Epithelial cell of esophagus (primary cell): ENCODE data around the gene BATF2.
"Not testable (repeated sequence)": the region's sequence is repeated elsewhere in the genome, so short reads cannot be mapped to it uniquely, and the experiment has no call there.

Source experiments
- DNase-seq: peaks from one replicate; pipeline ENCODE4 v3.0.0; 2010; ENCODE audit warnings: low read depth
- H3K4me3 ChIP-seq: 2 replicates; pipeline ENCODE4 v1.5.1; 2011; ENCODE audit warnings: mild to moderate bottlenecking, low read length, control low read depth
- TF ChIP-seq, protein P1 (sequence below): IDR thresholded peaks from 2 replicates; pipeline ENCODE4 v1.5.1; 2011; ENCODE audit warnings: low read depth, mild to moderate bottlenecking, low read length, control low read depth, inconsistent platforms; ENCODE audit not compliant: insufficient read depth; ENCODE audit errors: missing control alignments

The BATF2 gene

DNA sequence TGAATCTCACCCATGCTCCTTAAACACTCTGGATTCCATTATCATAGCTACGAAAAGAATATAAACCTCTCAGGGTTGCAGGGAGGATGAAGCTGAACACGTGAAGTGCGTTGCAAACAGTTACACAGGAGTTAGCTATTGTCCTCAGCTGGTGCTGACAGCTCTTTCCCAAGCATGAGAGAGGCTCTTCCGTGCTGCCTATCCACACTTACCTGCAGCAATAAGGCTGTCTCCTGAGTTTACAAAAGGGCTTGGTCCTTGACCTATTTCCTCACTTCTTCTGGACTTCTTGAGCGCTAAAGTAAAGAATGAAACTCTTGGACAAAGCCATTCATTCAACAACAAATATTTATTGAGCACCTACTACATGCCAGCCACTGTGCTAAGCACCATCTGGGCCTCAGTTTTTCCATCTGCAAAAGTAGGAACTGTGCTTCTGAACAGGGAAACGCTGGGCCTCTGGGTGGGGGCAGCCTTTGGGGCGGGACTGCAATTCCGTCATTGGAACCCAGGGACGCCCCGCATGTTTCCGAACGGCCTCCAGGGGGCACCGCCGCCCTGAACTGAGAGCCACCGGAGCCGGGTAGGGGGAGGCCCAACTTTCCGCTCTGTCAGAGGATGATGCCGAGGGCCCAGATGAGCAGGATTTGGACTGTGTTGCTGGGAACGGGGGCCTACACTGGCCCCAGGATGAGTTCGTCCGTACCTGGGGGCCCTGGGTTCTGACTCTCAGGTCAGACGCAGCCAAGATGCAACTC is 16.5 kb upstream of the BATF2 start:
- H3K4me3 ChIP-seq = peak overlapping the region; percentile 84
- TF ChIP-seq, protein P1, sequence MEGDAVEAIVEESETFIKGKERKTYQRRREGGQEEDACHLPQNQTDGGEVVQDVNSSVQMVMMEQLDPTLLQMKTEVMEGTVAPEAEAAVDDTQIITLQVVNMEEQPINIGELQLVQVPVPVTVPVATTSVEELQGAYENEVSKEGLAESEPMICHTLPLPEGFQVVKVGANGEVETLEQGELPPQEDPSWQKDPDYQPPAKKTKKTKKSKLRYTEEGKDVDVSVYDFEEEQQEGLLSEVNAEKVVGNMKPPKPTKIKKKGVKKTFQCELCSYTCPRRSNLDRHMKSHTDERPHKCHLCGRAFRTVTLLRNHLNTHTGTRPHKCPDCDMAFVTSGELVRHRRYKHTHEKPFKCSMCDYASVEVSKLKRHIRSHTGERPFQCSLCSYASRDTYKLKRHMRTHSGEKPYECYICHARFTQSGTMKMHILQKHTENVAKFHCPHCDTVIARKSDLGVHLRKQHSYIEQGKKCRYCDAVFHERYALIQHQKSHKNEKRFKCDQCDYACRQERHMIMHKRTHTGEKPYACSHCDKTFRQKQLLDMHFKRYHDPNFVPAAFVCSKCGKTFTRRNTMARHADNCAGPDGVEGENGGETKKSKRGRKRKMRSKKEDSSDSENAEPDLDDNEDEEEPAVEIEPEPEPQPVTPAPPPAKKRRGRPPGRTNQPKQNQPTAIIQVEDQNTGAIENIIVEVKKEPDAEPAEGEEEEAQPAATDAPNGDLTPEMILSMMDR = peak; percentile 78
- DNase-seq = peak; percentile 88

DNA sequence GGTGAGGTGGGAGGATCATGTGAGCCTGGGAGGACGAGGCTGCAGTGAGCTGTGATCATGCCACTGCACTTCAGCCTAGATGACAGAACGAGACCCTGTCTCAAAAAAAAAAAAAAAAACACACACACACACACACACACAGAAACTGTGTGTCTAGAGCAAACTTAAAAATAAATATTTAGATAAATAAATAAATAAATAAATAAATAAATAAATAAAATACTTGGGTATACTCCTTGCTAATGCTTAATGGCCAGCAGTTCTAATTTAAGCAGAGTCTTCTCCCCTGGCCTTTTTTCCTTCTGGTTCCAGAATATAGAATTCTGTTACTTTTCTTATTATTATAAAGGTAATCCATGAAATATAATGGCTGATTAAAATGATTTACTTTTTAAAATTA is 12.1 kb upstream of the BATF2 start:
- no peak overlapping the region for H3K4me3 ChIP-seq
- no peak for DNase-seq
- TF ChIP-seq, protein P1 = no peak

DNA sequence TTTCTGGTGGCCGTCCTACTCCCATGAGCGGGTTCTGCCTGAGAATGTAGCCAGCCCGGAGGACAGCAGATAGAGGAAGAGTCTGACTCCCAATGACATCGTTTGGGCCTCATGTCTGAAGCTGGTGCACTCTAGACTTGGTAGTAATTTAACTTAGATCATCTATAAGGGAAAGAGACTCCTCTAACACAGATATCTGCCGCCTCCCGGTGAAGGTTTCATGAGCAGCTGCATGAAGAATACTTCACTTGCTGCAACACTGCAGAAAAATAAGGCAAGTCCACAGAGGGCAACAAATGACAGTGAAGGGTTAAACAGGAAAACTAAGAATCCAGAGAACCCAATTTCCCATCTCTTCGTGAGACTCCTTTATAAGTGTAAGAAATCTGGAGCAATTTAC is 11.2 kb upstream of the BATF2 start:
- peak; percentile 36 for DNase-seq
- TF ChIP-seq, protein P1 = peak; percentile 10
- no peak overlapping the region for H3K4me3 ChIP-seq

DNA sequence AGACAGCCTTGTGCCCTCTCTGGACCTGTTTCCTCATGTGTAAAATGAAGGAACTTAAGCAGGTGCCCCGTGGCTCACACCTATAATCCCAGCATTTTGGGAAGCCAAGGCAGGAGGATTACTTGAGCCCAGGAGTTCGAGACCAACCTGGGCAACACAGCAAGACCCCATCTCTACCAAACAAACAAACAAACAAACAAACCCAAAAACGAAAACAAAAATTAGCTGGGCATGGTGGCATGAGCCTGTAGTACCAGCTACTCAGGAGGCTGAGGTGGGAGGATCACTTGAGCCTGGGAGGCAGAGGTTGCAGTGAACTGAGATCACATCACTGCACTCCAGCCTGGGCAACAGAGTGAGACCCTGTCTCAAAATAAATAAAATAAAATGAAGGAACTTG is 7.2 kb upstream of the BATF2 start:
- H3K4me3 ChIP-seq, DNase-seq: not testable (repeated sequence)

DNA sequence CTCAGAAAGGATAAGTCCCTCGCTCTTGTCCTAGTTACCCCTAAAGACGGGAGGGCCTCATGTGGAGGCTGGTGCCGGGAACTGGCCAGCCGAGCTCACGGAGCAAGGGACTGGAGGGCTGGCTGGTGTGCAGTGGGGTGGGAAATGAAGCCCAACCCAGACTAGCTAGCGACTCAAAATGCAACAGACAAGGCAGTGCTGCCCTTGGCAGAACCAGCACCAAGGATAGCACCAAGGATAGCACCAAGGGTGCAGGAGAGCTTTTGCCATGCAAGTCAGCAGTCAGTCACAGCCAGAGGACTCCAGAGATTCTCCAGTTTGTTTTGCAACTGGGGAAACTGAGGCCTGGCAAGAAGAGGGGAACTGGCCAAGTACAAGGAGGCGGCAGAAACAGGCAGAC is 6.5 kb upstream of the BATF2 start:
- TF ChIP-seq, protein P1 = no peak
- peak; percentile 59 for DNase-seq
- no peak overlapping the region for H3K4me3 ChIP-seq

DNA sequence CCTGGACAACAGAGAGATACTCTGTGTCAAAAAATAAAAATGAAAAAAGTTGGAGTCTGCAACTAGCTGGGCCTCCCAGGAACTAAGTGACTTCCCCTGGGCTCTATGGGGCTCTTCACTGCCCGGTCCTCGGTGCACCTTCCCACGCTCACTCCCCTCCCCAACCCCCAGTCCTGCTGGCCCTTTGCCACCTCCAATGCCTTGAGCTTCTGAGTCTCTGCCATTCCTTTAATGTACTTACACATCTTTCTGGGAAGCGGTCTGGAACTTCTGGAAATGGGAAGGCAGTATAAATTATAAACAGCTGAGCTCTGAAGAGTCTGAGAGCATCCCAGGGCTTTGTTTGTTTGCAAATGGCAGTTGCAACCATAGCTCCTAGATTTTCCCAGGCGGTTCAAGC is 5.9 kb upstream of the BATF2 start:
- TF ChIP-seq, protein P1 = no peak
- DNase-seq = no peak
- H3K4me3 ChIP-seq = no peak overlapping the region

DNA sequence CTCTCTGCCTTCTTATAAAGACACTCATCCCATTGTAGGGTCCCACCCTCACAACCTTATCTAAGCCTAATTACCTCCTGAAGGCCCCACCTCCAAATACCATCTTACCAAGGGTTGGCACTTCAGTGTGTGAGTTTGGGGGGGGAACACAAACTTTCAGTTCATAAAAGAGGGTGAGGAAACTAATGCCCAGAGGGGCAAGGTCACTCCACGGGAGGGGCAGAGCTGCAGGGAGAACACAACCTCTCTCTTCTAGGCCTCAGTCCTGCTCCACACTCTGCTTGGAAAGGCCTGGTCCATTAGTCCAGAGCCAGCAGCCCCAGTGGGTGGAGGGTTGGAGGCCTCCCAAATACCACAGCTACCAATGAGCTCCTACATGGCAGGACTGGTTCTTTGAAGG is 2.7 kb upstream of the BATF2 start:
- no peak for DNase-seq
- TF ChIP-seq, protein P1 = no peak
- no peak overlapping the region for H3K4me3 ChIP-seq
